HG03135 (cell line): Measurements from ENCODE around the gene XG.
"Not testable (repeated sequence)": the region's sequence is repeated elsewhere in the genome, so short reads cannot be mapped to it uniquely, and the experiment has no call there.

Experiments used
- ATAC-seq: cut with Tn5 transposase; IDR thresholded peaks from one replicate; pipeline ENCODE4 v1.9.1; 2021; ENCODE audit warnings: mild to moderate bottlenecking, moderate library complexity; ENCODE audit not compliant: unreplicated experiment

Gene XG

DNA sequence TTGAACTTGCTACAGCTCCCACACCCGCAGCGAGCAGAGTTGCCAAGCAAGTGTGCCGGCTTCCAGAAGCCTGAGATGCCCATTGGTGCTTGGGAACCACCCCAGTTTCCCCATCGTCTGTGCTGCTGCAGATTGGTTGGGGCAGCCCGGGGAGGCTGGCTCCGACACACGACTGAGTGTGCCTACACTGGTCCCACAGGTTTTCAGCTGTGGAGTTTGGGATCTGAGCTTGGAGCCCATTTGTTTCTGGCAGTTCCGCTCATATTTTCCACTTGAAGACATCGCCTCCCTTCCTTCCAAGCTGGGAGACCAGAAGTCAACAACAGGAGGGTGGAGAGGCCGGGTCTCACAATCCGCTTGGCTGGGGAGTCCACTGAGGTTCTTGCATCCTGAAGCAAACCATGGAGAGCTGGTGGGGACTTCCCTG, at the start of gene XG:
Gene XG, plus strand, starts transcription at position 167 of the 427 bp plus-strand sequence. Its CDS starts 235 bp downstream, at position 402.
- not testable (repeated sequence) for ATAC-seq

DNA sequence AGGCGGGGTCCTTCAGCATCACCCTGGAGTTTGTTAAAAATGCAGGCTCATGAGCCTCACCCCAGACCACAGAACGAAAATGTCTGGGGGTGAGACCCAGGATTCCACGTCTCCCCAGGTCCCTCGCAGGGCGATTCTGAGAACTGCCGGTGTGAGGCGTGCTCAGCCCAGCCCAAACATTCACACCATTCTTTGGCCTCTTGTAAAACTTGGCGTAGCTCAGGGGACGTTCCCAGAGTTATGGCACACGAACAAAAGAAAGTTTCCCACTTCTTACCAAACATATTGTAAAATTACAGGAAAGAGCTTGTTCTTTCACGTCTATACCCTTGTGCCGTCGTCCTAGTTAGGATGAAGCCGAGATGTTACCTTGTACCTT, 47.9 kb upstream of the XG start:
- no peak for ATAC-seq

DNA sequence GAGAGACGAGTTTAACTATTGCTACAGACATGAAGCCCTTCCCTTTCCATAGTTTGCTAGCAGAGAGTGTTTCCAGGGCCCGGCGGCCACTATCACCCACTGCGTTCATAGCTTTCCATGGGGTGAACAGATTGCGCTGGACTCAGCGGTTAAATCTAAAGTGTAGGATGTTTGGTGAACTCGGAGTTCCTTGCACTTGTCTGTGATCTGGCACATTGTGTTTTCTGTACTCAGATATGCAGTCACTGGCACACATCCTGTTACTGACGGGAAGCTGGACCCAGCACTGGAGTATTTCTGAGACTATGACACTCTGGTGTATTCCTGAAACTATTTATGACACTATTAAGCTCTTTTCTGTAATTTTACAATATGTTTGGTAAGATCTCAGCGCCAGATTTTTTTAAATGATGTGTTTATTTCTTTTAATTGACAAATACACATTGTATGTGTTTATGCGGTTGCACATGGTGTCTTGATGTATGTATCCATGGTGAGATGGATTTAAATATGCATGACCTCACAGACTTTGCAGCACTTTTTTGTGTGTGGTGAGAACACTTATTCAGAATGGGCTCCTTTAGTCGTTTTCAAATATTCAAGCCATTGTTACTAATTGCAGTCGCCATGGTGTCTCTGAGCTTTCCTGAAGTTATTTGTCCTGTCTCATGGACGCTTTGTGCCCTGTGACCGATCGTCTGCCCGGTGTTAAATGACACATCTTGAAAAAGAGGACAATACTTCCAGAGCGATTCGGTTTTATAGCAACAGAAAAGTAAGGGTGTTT, 46.6 kb upstream of the XG start:
- ATAC-seq, result no peak

- ATAC-seq, result peak; percentile 89
Observed at GRCh38 chrX:2707334-2707760, 44.5 kb upstream of the XG start.

DNA sequence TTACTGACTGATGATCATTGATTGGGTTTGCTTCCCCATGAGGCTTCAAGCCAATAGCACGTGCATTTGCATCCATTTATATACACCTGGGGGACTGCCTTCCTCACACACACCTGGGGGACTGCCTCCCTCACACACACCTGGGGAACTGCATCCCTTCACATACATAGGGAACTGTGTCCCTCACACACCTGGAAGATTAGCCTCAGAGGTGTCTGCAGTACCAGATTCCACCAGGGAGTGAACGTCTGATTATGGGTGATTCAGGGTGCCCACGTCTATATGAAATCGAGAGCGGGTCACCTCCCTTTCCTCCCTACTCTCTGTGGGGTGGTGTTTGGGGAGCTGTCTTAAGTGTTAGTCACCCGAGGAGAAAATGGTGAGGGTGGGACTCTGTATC, 43.8 kb upstream of the XG start:
- ATAC-seq, result no peak

GRCh38 chrX:2708592-2709188, 43.1 kb upstream of the XG start:
- ATAC-seq, result no peak

- ATAC-seq, result no peak
Observed at GRCh38 chrX:2709556-2709955, 42.3 kb upstream of the XG start.

DNA sequence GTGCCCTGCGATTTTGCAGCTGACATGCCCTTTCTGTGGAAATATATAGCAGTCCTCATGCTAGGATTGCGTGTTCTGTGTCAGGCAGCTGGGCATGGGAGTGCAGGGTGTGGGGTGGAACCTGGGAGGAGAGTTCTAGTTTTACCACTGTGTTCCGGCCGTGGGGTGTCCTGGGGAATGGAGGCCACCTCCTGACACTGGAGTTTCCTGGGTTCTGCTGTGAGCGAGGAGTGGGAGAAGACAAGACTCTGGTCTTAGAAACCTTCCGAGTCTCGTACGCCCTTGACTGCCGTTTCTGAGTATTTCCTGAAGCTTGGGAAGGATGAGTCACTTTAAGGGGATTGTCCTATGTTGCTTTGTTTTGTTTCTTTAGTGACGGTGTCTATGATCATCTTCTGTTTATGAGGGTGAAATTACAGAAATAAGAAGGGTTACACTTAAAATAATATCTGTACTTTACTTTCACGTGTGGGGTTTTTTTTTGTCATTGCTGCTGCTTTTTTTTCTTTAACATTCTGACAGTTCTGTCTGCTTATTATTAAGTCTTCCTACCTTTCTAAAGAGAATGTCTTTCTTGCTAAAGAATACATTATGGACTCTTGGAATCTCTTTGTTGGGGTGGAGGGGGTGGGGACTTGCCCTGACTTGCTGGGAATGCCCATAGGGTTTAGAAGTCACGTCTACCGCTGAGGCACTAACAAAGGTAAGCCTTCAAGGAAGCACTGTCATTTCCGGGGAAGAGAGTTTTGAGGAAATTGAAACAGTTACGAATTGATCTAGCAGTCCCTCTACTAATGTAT, 41.6 kb upstream of the XG start:
- no peak for ATAC-seq

DNA sequence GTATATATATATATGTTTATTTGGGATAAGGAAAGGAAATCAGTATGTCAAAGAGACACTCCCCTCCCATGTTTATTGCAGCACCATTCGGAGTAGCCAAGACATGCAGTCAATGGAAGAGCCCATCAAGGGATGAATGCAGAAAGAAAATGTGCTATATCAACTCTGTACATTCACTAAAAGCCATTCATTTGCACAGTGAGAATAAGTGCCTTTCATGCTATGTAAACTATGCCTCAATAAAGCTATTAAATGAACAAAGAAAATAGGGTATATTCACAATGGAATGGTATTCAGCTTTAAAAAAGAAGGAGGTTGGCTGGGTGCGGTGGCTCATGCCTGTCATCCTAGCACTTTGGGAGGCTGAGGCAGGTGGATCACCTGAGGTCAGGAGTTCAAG, 40.4 kb upstream of the XG start:
- no peak for ATAC-seq

- no peak for ATAC-seq
Observed at GRCh38 chrX:2712428-2712827, 39.4 kb upstream of the XG start.

DNA sequence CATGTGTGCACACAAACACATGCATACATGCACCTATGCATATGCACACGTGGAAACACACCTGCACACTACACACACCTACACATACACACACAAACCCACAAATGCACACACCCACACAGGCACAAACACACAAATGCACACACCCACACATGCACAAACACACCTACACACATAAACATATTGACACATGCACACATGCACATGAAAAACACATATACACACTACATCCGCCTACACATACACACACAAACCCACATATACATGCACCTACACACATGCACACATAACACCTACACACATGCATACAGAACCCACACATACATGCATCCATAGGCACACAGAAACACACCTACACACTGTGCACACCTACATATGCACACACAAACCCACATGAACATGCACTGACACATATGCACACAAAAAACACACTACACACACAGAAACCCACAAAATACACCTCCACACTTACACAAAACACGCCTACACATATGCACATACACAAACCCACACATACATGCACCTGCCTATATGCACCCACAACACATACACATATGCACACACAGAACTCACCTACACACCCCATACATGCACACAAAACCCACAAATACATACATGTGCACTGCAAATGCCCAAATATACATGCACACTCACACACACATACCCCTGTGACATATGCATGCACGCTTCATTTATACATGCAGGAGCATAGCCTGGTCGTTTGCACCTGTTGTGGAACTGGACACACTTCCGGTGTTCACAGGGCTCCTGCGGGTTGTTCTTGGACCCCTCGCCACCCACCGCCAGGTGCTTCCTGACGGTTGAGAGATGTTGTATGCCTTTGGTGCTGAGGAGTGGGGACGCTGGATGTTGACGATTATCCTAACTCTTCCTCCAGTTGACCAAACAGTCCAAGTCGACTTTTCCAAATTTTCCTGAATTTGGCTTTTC, 38.7 kb upstream of the XG start:
- ATAC-seq, result no peak

GRCh38 chrX:2714551-2714950, 37.3 kb upstream of the XG start:
- no peak for ATAC-seq

GRCh38 chrX:2715066-2715600, 36.7 kb upstream of the XG start:
- no peak for ATAC-seq

- no peak for ATAC-seq
Observed at GRCh38 chrX:2717312-2717711, 34.5 kb upstream of the XG start.

- no peak for ATAC-seq
Observed at GRCh38 chrX:2718821-2719220, 33.0 kb upstream of the XG start.

GRCh38 chrX:2719774-2720447, 31.9 kb upstream of the XG start:
- ATAC-seq, result no peak

DNA sequence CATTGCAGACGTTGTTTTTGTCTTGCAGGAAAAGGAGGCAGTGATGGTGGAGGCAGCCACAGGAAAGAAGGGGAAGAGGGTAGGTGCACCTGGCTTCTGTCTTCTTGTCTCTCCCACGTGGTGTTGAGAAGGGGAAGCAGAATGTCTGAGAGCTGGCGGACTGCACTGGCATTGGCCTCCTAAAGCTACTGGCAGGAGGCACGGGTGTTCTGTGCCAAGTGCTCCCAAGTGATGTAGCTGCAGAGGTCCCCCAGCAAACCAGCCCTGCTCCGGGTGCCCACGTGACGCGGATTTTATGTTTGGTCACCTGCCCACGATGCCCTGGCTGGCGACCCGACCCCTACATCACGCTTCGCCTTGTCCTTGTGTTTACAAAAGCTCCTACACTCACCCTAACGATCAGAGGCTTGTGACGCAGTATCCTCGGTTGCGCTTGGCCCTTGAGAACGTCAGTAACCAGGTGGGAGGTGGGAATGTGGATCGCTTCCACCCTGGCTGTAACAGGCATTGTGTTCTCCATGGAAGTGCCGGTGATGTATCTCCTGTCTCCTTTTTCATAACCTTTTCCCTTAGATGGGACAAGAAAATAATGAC, 28.5 kb upstream of the XG start:
- ATAC-seq, result no peak

GRCh38 chrX:2727264-2727663, 24.6 kb upstream of the XG start:
- not testable (repeated sequence) for ATAC-seq

- ATAC-seq, result no peak
Observed at GRCh38 chrX:2732076-2732475, 19.8 kb upstream of the XG start.
